ENCODE data around the gene FAM234A.

Gene FAM234A

DNA sequence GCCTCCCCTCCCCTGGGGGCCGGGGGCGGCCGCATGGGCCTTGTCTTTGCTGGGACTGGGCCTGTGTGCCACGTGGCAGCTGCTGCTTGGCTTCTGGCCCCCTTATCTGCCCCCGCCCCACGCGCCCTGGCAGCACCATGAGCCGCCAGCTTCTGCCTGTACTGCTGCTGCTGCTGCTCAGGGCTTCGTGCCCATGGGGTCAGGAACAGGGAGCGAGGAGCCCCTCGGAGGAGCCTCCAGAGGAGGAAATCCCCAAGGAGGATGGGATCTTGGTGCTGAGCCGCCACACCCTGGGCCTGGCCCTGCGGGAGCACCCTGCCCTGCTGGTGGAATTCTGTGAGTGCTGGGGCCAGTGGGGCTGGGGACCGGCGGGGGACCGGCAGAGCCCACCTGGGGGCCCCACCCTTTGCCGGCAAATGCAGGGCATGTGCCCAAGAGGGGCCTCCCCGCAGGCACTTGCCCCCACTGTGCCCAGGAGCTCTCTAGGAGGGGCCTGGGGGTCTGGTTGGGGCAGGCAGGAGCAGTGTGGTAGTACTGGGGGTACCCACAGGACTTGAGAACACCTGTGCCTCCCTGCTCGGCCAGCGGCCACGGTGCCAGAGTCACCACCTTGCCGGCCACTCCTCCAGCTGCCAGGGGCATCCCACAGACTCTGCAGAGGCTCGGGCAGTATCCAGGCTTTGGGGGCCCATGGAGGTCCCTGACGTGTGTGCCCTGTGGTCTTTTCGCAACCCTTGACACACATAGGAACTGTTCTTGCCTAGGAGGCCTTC is 48.6 kb downstream of the FAM234A start, which contains the start of gene PDIA2:
TSS of gene PDIA2 (plus strand) at position 132 of the 773 bp plus-strand sequence. CDS start at position 138, 6 bp downstream.
- no peak for DNase-seq

DNA sequence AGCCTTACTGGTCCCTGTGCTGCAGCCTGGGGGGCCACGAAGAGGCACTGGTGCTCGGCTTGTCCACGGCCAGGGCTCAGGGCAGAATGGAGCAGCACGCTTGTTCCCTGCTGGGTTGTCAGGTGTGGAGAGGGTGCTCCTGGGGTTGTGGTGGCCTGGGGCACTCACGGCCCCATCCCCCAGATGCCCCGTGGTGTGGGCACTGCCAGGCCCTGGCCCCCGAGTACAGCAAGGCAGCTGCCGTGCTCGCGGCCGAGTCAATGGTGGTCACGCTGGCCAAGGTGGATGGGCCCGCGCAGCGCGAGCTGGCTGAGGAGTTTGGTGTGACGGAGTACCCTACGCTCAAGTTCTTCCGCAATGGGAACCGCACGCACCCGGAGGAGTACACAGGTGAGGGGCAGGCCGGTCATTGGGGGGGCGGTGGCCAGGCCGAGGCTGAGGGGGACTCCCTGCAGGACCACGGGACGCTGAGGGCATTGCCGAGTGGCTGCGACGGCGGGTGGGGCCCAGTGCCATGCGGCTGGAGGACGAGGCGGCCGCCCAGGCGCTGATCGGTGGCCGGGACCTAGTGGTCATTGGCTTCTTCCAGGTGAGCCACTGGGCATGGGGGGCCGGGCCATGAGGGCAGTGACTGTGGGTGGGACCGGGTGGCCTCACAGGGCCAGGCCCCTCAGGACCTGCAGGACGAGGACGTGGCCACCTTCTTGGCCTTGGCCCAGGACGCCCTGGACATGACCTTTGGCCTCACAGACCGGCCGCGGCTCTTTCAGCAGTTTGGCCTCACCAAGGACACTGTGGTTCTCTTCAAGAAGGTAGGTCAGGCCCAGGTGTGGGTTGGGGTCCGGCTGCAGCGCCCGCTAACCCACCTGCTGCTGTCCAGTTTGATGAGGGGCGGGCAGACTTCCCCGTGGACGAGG is 49.8 kb downstream of the FAM234A start:
- no peak for DNase-seq

DNA sequence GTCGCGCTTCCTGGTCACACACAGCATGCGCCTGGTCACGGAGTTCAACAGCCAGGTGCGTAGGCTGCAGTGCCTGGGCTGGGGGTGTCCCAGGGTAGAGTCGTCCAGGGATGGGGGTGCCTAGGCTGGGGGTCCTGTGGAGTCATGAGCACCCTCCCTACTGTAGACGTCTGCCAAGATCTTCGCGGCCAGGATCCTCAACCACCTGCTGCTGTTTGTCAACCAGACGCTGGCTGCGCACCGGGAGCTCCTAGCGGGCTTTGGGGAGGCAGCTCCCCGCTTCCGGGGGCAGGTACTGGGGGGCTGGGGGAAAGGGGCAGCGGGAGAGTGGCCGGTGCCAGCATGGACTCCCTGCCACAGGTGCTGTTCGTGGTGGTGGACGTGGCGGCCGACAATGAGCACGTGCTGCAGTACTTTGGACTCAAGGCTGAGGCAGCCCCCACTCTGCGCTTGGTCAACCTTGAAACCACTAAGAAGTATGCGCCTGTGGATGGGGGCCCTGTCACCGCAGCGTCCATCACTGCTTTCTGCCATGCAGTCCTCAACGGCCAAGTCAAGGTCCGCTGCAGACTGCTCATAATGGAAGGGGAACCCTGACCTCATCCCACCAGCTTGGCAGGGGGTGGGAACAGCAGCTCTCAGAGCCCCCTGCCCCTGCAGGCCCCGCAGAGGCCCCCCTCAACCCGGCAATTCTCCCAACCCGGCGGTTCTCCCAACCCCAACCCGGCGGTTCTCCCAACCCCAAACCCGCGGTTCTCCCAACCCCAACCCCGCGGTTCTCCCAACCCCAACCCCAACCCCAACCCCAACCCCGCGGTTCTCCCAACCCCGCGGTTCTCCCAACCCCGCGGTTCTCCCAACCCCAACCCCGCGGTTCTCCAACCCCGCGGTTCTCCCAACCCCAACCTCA is 50.8 kb downstream of the FAM234A start:
- no peak for DNase-seq

DNA sequence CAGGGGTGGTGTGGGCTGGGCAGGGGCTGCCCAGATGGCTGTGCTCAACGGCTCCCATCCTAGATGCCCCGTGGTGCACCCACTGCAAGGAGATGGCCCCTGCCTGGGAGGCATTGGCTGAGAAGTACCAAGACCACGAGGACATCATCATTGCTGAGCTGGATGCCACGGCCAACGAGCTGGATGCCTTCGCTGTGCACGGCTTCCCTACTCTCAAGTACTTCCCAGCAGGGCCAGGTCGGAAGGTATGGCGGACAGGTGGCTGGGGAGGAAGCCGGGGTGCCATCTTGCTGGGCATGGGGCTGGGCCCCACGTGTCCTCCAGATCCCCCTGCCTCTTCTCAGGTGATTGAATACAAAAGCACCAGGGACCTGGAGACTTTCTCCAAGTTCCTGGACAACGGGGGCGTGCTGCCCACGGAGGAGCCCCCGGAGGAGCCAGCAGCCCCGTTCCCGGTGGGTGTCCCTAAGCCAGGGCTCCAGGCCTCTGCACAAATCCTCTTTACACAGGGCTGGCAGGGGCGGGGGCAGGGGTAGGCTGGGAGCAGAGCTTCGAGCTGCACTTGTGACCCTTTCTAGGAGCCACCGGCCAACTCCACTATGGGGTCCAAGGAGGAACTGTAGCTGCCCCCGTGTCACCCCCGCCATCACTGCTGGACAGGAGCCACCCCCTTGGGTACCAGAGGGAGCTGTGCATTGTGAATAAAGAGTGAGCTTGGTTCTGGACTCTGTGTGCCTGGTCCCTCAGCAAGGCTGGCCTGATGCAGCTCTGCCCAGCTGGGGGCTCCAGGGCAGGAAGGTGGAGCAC is 52.1 kb downstream of the FAM234A start:
- no peak for DNase-seq

DNA sequence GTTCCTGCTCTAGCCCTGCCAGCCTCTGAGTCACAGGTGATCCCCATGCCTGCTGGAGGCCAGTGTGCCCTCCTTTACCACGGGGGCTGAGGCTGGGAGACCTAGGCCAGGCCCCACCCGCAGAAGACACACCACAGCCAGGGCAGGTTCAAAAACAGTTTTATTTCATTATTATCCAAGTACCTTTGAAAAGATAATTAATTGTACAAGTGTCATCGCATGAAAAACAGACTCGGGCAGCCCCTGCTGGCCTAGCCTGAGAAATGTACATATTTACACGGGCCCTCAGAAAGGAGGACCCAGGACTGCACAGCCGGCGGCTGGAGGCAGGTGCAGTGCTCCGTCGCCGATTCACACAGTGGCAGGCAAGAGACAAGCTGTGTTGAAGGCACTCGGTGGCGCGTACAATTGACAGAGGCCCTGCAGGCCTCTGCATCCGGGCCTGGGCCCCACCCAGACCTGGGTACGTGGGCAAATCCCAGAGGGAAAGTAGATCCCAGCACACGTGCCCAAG is 52.7 kb downstream of the FAM234A start:
- no peak for DNase-seq

DNA sequence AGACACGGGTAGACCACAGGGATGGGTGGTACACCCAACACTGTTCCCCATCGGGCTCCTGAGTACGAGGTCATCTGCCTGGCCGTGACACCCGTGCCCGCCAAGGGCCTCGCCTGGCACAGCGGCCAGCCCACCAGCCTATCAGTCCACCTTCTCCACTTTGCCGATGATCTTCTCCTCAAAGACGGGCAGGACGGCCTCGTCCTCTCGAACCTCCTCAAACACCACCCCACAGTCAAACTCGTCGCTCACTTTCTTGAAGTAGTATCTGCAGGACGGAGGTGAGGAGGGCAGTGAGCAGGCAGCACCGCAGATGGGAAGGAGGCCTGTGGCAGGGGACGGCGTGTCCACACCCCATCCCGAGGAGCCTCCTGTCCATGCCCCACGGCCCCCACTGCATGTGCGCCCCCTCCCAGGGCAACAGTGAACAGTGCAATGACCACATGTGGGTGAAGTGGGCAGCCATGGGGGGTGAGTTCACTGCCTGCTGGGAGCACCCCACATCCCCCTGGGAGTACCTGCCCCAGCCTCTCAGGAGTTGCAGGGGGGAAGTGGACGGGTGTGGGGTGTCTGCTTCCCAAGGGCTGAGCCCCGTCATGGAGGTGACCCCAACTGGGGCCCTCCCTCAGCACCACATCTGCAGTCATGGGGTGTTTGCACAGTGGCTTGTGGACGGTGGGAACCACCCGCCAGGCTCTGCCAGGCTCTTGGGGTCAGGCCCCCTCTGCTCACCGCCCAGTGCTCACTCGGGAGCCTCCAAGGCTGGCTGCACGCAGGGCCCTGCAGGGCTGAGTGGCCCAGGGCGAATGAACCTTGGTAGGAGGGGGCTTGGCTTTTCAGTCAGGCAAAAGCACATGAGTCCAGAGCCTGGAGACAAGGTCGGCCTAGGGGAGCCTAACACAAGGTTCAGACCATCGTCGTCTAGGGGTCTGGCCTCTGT is 53.6 kb downstream of the FAM234A start:
- DNase-seq: no peak

DNA sequence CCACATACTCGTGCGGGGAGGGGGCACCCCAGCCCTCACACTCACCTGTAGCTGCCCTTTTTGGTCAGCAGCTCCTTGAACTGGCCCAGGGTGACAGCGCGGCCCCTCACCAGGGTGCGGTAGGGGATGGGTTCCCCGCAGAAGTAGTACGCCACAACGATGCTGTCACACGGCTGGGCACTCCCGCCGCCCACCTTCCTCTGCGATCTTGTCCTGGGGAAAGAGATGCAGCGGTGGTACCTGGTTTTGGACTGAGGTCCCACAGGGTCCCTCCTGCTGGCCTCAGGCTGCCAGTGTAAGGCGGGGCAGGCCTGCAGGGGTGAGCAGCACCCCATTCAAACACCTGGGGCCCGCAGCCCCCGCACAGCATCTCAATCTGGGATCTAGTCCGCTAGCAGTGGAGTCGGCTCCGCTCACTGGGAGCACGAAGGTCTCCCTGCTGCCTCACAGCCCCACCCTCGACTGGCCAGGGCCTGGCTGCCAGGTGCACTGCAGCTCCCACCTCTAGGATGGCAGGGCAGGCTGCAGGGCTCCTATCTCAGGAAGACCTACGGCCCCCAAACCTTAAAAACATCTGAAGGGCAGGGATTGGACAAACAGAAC is 54.9 kb downstream of the FAM234A start:
- no peak for DNase-seq

DNA sequence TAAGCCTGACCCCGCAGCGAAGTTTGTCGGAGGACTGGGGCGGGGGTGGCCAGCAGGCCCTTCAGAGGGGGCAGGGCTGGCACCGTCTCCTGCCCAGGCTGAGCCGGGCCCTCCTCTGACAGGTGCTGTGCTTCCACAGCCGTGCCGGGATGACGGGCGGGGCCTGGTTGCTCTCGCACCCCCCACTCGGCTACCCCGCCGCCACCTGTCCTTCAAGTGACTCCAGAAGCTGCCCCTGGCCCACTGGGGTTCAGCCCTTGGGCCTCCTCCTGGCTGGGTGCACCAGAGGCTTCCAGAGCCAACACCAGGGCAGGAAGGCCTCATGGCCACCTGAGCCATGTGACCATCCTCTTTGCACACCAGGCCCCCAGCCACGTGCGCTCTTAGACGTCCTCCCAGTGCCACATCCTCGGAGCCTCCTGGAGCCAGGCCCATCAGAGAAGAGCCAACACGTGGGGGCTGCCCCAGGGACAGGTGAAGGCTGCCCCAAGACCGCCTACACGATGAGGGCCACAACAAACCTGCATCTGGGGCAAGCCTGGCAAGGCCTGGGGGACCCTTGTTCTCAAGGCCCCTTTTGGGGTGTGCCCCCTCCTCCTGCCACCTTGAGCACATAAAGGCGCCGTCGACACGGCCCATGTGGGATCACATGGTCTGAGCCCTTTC is 55.5 kb downstream of the FAM234A start:
- no peak for DNase-seq

DNA sequence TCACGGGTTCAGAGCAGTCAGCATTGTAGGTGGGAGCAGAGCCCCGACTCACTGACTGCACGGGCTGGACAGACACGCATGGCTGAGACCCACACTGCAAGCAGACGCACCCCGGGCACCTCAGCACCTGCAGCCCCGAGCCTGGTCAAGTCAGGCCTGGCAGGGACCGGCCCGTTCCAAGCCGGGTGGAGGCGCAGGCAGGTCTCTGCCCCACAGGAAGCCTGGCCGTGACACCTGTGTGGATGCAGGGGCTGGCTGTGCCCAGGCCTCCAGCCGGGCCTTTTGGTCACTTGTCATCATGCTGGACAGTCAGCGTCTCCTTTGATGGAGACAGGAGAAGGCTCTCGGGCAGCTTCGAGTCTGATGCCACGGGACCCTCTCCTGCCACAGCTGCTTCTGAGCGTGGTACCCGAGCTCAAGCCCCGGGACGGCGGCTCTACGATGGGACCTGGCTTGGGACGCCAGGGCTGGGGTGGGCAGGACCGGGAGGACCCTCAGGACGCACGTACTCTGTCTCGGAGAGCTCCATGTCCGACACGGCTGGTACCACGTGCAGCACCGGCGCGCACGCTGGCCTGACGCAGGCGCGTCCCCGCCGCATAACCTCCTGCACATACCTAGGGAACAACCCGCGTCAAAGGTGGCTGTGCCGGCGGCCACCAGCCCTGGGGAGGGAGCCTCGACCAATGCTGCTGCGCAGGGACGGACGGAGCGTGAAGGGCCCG is 56.2 kb downstream of the FAM234A start:
- no peak for DNase-seq

DNA sequence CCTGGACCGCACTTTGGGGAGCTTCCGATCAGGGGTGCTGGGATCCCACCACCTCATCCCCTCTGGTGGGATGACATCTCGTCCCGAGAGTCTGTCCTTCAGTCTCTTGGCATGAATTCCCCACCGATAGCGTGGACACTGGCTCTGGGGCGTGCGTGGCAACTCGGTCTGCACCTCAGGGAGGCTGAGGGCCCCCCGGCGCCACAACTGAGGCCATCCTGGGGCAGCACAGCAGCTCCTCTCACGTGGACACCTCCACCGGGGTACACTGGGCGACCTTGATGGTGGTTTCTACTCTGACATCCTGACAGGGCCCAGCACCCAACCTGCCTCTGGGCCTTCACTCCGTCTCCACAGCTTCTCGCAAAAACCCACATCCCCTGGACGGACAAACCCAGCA is 56.9 kb downstream of the FAM234A start:
- DNase-seq: no peak

DNA sequence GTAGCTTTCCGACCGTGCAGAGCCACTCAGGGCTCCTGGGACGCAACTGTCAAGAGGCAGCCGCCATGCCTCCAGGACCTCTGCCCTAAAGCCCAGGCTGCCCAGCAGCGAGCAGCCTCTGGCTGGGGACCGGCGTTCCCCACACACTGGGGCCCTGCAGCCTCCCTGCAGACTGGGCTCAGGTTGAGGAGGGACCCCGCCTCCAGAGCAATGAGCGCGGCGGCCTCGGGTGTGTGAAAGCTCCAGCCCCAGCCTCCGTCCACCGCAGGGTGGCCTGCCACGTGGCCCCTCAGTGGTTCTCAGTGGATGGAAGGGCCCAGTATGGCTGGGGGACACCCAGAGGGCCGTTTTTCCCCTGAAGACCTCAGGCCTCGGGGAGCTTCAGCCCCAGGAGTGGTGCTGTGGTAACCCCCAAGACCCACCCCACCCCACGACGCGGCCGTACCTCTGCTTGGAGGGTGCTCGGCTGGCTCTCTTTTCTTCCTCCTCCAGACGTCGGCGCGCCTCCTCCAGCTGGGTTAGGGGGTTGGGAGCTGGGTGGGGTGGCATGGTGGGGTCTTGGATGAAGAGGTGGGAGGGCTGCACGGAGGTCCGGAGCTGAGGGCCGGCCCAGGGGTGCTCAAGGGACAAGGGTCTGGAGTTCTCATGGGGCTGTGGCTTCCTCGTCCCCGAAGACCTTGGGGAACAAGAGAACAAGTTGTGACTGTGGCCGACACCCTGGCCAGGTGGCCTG is 58.6 kb downstream of the FAM234A start:
- no peak for DNase-seq

DNA sequence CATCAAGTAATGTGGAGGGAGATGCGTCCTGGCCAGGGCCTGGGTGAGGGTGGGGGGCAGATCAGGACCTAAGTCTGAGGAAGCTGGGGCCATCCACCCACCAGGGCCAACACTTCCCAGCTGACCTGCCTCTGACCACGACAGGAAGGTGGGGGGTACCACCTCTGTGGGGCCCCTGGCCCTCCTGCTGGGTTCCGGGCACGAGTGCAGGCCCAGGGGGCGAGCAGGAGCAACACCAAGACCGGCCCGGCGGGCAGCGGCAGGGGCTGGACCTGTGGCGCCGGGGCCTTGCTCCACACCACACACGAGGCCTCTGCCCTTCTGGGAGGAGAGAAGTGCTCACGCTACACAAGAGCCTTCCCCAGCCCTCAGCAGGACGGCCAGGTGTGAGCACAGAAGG is 61.7 kb downstream of the FAM234A start:
- no peak for DNase-seq

DNA sequence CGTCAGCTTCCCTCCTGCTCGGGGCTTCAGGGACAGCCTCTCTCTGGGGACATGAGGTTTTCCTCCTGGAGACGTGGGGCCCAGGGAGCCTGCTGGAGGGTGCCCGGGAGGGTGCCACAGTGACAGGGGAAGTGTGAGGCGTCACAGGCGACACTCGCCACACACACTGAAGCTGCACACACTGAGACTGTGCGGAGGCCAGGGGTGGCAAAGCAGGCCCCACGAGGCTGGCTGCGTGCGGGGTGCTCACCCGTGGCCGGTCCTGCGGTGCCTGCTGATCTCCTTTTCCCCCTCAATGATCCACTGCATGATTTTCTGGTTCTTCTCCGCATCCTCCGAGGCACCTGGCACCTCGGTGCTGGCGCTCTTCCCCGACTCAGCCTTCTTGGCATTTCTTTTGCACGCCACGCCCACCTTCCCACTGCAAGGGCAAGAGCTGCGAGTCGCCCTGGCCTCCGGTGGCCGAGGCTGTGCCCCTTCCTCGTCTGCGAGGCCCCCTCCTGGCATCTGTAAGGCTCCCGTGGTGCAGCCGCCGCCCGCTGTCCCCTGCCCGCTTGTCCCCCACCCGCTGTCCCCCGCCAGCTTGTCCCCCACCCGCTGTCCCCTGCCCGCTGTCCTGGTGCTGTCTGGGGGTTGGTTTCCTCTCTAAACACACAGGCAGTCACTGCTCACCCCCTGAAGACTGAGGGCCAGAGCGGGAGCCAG is 62.3 kb downstream of the FAM234A start:
- DNase-seq: no peak

DNA sequence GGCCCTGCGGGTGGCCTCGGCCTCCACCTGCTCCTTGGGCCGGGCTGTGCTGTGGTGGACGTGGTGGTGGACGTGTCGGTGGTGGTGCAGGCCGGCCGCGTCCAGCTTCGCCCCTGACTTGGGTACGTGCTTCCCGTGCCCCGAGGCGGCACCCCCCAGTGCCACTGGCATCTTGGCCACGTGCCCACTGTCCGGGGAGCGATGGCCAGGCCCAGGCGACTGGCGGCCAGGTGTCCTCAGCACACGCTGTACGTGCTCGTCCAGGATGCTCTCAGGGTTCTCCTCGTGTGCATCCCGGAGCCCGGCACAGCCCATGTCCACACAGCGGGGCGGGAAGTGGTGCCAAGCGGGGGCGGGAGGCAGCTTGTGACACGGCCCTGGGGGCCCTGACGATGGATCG is 63.2 kb downstream of the FAM234A start:
- no peak for DNase-seq

DNA sequence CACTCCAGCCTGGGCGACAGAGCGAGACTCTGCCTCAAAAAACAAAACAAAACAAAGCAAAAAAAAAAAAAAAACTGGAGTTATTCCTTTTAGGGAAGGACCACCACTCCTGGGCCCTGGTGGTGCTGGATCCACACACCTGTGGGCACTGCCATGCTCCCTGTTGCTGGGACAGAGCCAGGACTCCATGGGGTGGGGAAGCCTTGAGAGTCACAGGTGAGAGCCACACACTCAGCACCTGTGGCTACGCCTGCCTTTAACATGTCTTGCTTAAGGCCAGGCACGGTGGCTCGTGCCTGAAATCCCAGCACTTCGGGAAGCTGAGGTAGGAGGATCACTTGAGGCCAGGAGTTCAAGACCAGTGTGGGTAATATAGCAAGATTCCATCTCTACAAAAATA is 66.6 kb downstream of the FAM234A start:
- no peak for DNase-seq

DNA sequence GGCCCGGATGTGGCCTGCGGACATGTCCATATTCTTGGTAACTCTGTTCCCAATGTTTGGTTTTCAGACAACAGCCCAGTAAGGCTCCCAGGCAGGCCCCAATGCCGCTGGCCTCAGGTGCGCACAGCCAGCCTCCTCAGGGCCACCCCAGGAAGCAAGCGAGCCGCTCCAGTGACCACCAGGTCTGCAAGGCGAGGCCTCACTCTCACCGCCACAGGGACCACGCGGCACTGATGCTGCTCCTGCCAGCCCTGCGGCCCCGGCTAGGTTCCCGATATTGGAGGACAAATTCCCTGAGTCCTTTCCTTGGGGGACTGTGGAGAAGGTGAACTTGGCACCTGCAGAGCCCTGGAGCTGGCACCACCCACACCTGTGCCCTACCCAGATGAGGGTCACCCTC is 67.3 kb downstream of the FAM234A start:
- no peak for DNase-seq

DNA sequence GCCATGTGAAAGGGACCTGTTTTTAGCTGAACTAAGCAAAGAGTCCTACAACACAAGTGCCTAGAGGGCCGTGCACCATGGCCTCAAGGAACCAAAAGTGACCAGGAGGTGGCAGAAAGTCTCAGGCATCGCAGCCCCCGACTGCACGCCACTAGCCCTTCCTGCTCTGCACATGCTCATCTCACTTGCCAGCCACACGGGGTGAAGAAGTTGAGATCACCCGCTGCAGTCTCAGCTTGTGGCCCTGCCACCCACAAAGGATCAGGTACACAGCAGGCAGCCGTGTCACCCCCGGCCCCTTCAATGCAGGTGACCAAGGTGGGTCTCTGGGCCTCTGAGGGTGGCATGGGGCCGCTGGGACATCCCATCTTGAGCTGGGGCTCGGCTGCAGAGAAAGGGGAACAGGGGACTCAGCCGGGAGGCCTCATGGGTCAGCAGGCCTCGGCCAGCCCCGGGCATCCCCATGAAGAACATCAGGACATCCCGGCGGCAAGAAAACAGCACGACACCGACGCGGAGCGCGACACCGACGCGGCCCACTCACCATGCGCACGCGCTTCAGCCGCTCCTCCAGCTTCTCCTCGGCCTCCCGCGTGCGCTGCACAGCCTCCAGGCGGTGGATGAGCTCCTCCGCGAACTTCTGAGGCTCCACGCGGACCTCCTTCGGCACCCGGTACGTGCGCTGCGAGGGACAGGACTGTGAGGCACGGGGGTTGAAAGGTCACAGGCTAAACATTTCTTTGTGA is 69.3 kb downstream of the FAM234A start:
- no peak for DNase-seq
